NCI-H526 treated with DMSO at 0.1 percent for 48 hours (cell line): ENCODE measurements around the gene DNAH7.

Experiments used
- DNase-seq: peaks from one replicate; lab custom pipeline; 2025; lab: John Stamatoyannopoulos, UW

Gene DNAH7

DNA sequence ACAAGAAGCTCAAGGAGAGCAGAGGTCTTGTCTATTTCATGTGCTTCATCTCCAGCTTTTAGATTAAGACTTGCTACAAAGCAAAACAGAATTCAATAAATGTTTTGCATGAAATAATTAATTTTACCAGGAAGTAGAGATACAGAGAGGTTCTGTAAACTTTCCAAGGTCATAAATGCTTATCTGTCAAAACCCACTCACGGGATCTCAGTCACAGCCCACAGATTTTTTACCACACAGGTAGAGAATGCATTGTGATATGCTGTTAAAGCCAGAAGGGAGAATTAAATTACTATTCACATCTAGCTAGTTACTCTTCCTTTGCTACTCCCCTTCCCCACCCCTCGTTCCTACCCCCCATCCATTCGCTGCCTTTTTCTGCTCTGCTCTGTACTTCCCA, 205.5 kb downstream of the DNAH7 start:
- DNase-seq, result no peak

- no peak for DNase-seq
Measured at GRCh38 chr2:195861821-195862220, 206.8 kb downstream of the DNAH7 start.

DNA sequence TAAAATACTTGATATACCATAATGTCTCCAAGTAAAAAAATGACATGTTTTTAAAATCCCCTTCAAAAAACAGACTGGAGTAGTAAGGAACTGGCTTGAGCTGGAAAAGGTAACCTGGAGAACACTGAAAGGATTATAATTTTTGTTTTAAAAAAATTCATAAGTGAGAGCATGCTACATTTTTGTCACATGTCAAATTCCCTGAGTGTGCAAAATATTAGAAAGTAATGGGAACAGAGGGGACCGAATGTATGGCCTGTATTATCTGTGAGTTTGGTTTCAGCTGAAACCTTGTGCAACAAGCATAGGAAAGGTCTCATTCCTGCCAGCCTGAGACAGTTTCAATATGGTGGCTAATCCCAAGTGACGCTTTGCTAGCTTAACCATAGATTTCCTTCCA, 209.1 kb downstream of the DNAH7 start:
- no peak for DNase-seq

- no peak for DNase-seq
Measured at GRCh38 chr2:195857132-195857531, 211.5 kb downstream of the DNAH7 start.

DNA sequence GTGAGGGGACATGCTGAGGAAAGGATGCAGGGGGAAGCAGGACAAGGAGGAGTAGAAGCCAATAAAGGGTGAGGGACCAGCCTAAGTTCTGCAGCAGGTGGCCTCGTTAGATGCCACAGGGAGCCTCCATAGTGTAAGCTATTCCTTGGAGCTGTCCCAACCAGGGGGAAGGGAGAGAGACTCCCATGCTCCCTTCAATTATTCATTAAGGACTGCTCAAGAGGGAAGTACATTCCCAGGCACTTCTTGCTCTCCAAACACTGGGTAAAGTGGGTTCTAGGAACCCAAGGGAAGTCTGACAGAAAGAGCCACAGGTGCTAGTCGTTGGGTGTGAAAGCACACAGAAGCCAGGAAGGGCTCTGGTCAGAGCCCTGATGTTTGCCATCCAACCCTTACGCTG, 217.9 kb downstream of the DNAH7 start:
- no peak for DNase-seq

DNA sequence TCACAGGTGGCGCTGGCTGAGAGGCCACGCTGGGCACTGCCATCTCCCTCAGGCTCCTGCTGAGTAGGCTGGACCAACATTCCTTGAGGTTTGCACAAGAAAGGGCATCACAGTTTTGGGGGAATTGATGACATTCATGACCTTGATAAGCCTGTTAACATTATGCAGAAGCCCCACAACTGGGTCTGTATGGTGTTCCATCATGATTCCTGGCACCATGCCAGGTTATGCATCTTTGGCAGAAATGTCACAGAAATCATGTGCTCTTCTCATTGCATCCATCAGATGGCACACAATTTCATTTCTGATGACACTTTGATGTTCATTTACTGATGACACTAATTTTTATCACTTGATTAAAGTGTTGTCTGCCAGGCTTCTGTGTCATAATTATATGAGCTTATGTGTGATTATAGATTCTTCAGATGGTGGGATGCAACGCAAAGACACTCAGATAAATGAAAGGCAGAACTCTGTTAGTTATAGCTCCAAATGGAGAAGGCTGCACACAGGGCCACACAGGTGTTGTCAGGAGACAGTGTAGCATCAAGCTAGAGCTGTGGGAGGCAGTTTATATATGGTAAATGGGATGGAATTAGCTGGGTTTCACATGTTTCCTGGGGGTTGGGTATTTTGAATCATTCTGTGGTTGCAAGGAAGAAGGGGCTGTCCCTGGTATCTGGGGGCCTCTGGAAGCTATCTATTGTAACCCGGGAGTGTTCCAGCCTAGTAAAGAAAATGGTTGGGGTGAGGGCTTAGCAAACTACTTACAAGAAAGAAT, 220.3 kb downstream of the DNAH7 start:
- DNase-seq, result no peak

- DNase-seq, result no peak
Measured at GRCh38 chr2:195842932-195843331, 225.7 kb downstream of the DNAH7 start.

DNA sequence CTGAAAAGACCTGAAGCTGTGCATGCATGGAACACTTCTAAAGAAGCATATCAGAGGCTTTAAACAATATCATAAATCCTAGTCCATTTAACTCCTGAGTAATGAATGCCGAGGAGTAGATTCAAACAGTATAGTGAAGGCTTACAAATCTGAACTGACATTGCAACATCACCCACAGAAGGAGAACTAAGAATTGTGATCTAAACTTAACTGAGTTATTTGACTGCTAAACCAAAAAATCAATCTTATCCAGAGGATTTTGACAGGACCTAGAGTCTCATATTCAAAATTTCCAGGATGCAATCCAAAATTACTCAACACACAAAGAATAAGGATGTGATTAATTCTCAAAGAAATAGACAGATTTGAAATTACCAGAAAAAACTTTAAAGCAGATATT, 230.6 kb downstream of the DNAH7 start:
- no peak for DNase-seq

GRCh38 chr2:195836002-195836401, 232.6 kb downstream of the DNAH7 start:
- DNase-seq, result no peak

GRCh38 chr2:195834836-195835235, 233.8 kb downstream of the DNAH7 start:
- no peak for DNase-seq

- DNase-seq, result no peak
Measured at GRCh38 chr2:195830968-195831950, 237.4 kb downstream of the DNAH7 start.

- DNase-seq, result no peak
Measured at GRCh38 chr2:195824478-195824877, 244.2 kb downstream of the DNAH7 start.

DNA sequence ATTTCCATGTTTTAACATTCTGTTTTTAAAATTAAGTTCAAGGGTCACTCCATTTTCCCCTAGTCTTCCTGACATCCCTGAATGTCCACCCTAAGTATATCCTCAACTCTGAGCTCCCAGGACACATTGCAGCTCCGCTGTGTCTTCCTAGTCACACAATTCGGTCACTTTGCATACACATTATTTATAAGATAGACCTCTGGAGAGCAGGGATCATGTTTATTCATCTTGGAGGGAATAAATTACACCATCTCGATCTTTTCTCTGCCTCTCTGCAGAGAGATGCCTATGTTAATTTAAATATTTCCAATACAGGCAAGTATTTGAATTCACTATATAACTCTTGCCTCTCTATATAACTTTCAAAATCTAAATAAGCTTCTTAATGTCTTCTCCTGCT, 245.4 kb downstream of the DNAH7 start:
- peak; percentile 85 for DNase-seq

DNA sequence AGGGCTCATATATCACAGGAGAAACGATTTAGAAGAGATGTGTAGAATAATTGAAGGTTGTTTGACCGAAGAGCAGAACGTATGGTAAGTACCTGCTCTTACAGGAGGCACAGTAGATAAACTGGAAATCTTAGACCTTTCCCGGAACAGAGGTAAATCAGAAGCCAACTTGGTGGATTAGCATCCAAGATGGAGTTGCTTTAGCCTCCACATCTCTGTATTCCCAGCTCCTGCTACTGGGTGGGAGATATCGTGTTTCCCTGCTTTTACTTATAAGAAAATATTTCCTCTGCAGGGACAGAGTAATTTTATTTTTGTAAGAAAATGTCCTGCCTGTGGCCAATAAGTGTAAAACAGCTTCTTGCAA, 247.1 kb downstream of the DNAH7 start:
- DNase-seq, result no peak

- no peak for DNase-seq
Measured at GRCh38 chr2:195820867-195821565, 247.6 kb downstream of the DNAH7 start.

GRCh38 chr2:195820373-195820772, 248.3 kb downstream of the DNAH7 start:
- no peak for DNase-seq

- DNase-seq, result no peak
Measured at GRCh38 chr2:195819276-195819675, 249.4 kb downstream of the DNAH7 start.

DNA sequence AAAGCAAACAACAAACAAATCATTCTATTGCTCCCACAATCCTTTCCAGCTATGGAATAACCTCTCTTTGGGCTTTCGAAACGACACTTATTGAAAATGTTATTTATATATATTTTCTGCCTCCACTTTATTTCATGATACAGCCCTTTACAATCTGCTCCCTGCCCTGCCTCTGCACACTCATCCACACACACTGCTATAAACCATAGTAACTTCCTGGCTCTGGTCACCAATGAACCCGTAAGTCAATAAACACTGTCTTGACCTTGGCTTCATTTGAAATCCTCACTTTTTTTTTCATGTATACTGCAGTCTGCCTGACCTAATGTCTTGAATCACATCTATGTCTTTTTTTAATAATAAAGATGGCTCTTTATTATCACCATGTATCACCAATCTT, 250.1 kb downstream of the DNAH7 start:
- DNase-seq, result no peak

- DNase-seq, result no peak
Measured at GRCh38 chr2:195818106-195818505, 250.5 kb downstream of the DNAH7 start.

DNA sequence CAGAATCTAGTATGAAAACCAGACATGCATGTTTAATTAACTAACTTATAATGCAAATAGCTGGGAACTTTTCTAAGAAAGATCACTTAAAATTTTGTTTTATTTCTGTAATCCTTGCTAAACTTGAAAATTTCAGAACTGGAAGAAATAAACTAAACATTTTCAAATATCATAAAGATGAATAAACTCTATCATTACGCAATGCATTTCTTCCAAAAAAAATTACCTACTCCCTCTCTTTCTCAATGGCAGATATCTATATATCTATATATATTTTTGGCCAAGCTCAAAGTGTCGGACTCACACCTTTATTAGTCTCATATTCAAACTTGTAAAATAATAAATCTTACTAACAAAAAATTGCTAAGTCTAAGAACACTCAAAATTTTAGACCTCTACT, 253.6 kb downstream of the DNAH7 start:
- DNase-seq, result no peak

- DNase-seq, result no peak
Measured at GRCh38 chr2:195813421-195813820, 255.2 kb downstream of the DNAH7 start.

- no peak for DNase-seq
Measured at GRCh38 chr2:195810340-195811098, 258.1 kb downstream of the DNAH7 start.
